WI38 (cell line): Measurements from ENCODE around the gene IMPACT.

Experiments
- H3K4me3 ChIP-seq: 2 replicates; pipeline ENCODE4 v1.5.1; 2011; ENCODE audit warnings: low read depth, mild to moderate bottlenecking, control low read depth, low read length
- CTCF ChIP-seq: IDR thresholded peaks from 2 replicates; pipeline ENCODE4 v1.5.1; 2012; ENCODE audit warnings: low read depth, mild to moderate bottlenecking, control low read depth, low read length

IMPACT gene

GRCh38 chr18:24490539-24490938 is 64.1 kb downstream of the IMPACT start:
- no peak for TF ChIP-seq CTCF
- no peak overlapping the region for H3K4me3 ChIP-seq

DNA sequence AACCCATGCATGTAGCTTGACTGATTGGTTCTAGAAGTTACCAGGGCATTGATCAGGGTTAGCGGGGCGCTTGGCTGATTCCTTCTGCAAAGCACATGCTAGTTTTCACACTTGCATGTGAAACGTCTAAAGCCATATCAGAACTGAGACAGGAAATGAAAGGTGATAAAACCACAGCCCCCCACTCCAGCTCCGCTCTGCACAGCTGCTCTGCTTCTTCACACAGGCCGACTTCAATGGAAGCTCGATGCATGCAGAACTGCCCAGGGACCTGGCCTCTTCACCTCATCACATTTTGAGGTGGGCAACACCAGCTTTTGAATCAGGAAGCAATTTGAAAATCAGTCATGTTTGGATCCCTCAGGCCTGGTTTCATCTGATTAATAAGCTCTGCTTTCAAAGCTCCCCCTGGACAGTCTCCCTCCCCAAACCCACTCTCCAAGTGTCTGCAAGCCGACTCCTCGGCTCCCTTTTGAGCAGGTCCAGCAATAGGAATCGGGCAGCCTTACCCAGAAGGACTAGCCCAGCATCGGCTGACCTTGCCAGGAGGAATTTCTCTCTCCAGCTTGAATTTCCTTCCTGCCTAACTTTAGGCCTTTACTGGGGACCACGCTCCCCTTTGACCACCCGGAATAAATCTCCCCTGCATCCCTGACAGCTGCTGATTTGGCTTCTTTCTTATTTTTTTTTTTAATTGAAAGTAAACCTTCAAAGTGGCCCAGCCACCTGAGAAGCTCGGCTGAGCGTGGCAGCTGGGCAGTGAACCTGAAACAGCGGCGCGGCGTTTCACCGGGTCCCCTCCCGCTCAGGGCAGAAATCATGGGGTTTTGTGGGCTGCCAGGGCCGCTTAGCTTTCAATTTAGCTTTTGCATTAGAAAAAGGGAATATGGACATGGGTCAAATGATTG is 65.7 kb downstream of the IMPACT start:
- TF ChIP-seq CTCF = no peak
- no peak overlapping the region for H3K4me3 ChIP-seq

GRCh38 chr18:24494586-24494985 is 68.1 kb downstream of the IMPACT start:
- H3K4me3 ChIP-seq = no peak overlapping the region
- no peak for TF ChIP-seq CTCF

- no peak overlapping the region for H3K4me3 ChIP-seq
- no peak for TF ChIP-seq CTCF
These were observed 70.7 kb downstream of the IMPACT start for GRCh38 chr18:24497031-24497754.

- no peak for TF ChIP-seq CTCF
- no peak overlapping the region for H3K4me3 ChIP-seq
These were observed 73.3 kb downstream of the IMPACT start for GRCh38 chr18:24499814-24500213.

- no peak for TF ChIP-seq CTCF
- no peak overlapping the region for H3K4me3 ChIP-seq
These were observed 73.7 kb downstream of the IMPACT start for GRCh38 chr18:24500217-24500616.

- TF ChIP-seq CTCF = no peak
- H3K4me3 ChIP-seq = no peak overlapping the region
These were observed 74.3 kb downstream of the IMPACT start for GRCh38 chr18:24500766-24501165.
